Loucy (cell line): ENCODE data around the gene DLX3.

Experiments
- EZH2phosphoT487 ChIP-seq: fragments of 200-600 bp; IDR thresholded peaks from 2 replicates; pipeline ENCODE4 v1.6.1; 2018; ENCODE audit warnings: antibody characterized with exemption, mild to moderate bottlenecking, moderate library complexity, borderline replicate concordance
- TF ChIP-seq, protein P1 (sequence below): fragments of 200-600 bp; sonication (generic); conservative IDR thresholded peaks from 2 replicates; pipeline ENCODE4 v1.5.1; 2014; ENCODE audit warnings: mild to moderate bottlenecking, antibody characterized with exemption, low read length

DNA sequence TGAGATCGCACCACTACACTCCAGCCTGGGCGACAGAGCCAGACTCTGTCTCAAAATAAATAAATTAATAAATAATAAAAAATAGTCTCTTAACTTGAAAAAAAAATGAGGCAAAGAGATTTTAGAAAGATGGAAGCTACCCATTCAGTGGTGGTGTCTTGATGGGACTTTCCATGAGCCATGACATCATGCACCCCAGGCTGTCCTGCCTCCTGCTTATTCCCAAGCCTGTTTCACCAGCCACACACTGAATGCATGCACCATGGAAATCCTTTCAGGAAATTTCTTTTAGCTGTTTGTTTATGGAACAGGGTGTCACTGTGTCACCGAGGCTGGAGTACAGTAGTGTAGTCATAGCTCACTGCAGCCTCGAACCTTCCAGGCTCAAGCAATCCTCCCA is 8.9 kb upstream of the DLX3 start:
- TF ChIP-seq, protein P1, sequence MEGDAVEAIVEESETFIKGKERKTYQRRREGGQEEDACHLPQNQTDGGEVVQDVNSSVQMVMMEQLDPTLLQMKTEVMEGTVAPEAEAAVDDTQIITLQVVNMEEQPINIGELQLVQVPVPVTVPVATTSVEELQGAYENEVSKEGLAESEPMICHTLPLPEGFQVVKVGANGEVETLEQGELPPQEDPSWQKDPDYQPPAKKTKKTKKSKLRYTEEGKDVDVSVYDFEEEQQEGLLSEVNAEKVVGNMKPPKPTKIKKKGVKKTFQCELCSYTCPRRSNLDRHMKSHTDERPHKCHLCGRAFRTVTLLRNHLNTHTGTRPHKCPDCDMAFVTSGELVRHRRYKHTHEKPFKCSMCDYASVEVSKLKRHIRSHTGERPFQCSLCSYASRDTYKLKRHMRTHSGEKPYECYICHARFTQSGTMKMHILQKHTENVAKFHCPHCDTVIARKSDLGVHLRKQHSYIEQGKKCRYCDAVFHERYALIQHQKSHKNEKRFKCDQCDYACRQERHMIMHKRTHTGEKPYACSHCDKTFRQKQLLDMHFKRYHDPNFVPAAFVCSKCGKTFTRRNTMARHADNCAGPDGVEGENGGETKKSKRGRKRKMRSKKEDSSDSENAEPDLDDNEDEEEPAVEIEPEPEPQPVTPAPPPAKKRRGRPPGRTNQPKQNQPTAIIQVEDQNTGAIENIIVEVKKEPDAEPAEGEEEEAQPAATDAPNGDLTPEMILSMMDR: no peak
- no peak for TF ChIP-seq EZH2phosphoT487
